GM23338 (cell line): ENCODE measurements around the gene ANGPTL2. TPM values are rescaled to one million over a fixed set of nuclear protein-coding genes. Genes with fewer than 3 reads are reported as not detected.

Source experiments
- ATAC-seq: fragments of 200-7000 bp; cut with Tn5 transposase; 3 replicates; pipeline ENCODE4 v1.9.1; 2020
- DNase-seq: peaks from one replicate; pipeline ENCODE4 v3.0.0-alpha.2; 2015; ENCODE audit warnings: low spot score
- H2AFZ ChIP-seq: fragments of 200-600 bp; sonication (generic); 2 replicates; pipeline ENCODE4 v1.8.0; 2016; ENCODE audit warnings: antibody characterized with exemption, mild to moderate bottlenecking, moderate library complexity
- H3F3A ChIP-seq: fragments of 200-600 bp; sonication (generic); replicated peaks from 2 replicates; pipeline ENCODE4 v1.8.0; 2017; ENCODE audit warnings: antibody characterized with exemption, mixed run types, low read depth
- H3K27ac ChIP-seq: fragments of 200-600 bp; sonication (generic); 2 replicates; pipeline ENCODE4 v1.6.1; 2016; ENCODE audit warnings: low read depth
- H3K27me3 ChIP-seq: fragments of 200-600 bp; sonication (generic); 2 replicates; pipeline ENCODE4 v1.8.0; 2016; ENCODE audit warnings: mild to moderate bottlenecking, mixed run types, moderate library complexity; ENCODE audit not compliant: insufficient read depth
- H3K36me3 ChIP-seq: fragments of 200-600 bp; sonication (generic); 2 replicates; pipeline ENCODE4 v1.8.0; 2016; ENCODE audit warnings: mild to moderate bottlenecking; ENCODE audit not compliant: insufficient read depth
- H3K4me1 ChIP-seq: fragments of 200-600 bp; sonication (generic); 2 replicates; pipeline ENCODE4 v1.8.0; 2016; ENCODE audit warnings: mild to moderate bottlenecking, moderate library complexity; ENCODE audit not compliant: insufficient read depth
- H3K4me2 ChIP-seq: fragments of 200-600 bp; sonication (generic); 2 replicates; pipeline ENCODE4 v1.7.1; 2017; ENCODE audit warnings: mixed run types
- H3K4me3 ChIP-seq: fragments of 200-600 bp; sonication (generic); 2 replicates; pipeline ENCODE4 v1.6.1; 2016; ENCODE audit warnings: mixed run types
- H3K79me2 ChIP-seq: fragments of 200-600 bp; sonication (generic); replicated peaks from 2 replicates; pipeline ENCODE4 v1.8.0; 2017; ENCODE audit warnings: mild to moderate bottlenecking; ENCODE audit not compliant: insufficient read depth
- H3K9me2 ChIP-seq: fragments of 200-600 bp; sonication (generic); 2 replicates; pipeline ENCODE4 v1.8.0; 2017; ENCODE audit not compliant: insufficient read depth
- H4K20me1 ChIP-seq: fragments of 200-600 bp; sonication (generic); replicated peaks from 2 replicates; pipeline ENCODE4 v1.8.0; 2017; ENCODE audit warnings: mild to moderate bottlenecking; ENCODE audit not compliant: insufficient read depth
- H3K27ac Mint-ChIP-seq: 2 replicates; pipeline ENCODE4 v1.8.0; 2020; ENCODE audit warnings: inconsistent platforms, mild to moderate bottlenecking, moderate library complexity, mixed read lengths
- H3K27me3 Mint-ChIP-seq: 3 replicates; pipeline ENCODE4 v1.8.0; 2022; ENCODE audit warnings: low read depth, mild to moderate bottlenecking, moderate library complexity, mixed read lengths, inconsistent platforms; ENCODE audit not compliant: insufficient read depth, poor library complexity
- H3K36me3 Mint-ChIP-seq: 3 replicates; pipeline ENCODE4 v1.8.0; 2021; ENCODE audit warnings: low read depth, mild to moderate bottlenecking, inconsistent platforms, moderate library complexity, mixed read lengths
- H3K4me1 Mint-ChIP-seq: 3 replicates; pipeline ENCODE4 v1.8.0; 2020; ENCODE audit warnings: mild to moderate bottlenecking, inconsistent platforms, mixed read lengths
- H3K4me3 Mint-ChIP-seq: 3 replicates; pipeline ENCODE4 v1.8.0; 2021; ENCODE audit warnings: moderate library complexity, mild to moderate bottlenecking, inconsistent platforms, mixed read lengths
- H3K9me3 Mint-ChIP-seq: 3 replicates; pipeline ENCODE4 v1.8.0; 2020; ENCODE audit warnings: moderate library complexity, mild to moderate bottlenecking, inconsistent platforms, mixed read lengths
- CREB1 ChIP-seq: fragments of 250-450 bp; sonication (Bioruptor Pico); IDR thresholded peaks from 2 replicates; pipeline ENCODE4 v1.5.0; 2020; ENCODE audit warnings: low read depth, mild to moderate bottlenecking, moderate library complexity
- EZH2 ChIP-seq: fragments of 200-600 bp; sonication (generic); IDR thresholded peaks from one replicate; pipeline ENCODE4 v1.8.0; 2017; ENCODE audit warnings: antibody characterized with exemption, mild to moderate bottlenecking, low read depth; ENCODE audit not compliant: unreplicated experiment
- EZH2phosphoT487 ChIP-seq: fragments of 200-600 bp; sonication (generic); IDR thresholded peaks from one replicate; pipeline ENCODE4 v1.8.1; 2018; ENCODE audit warnings: antibody characterized with exemption; ENCODE audit not compliant: unreplicated experiment
- JUNB ChIP-seq: IDR thresholded peaks from one replicate; pipeline ENCODE4 v1.6.1; 2016; ENCODE audit warnings: antibody characterized with exemption; ENCODE audit not compliant: unreplicated experiment
- NANOG ChIP-seq: IDR thresholded peaks from 2 replicates; pipeline ENCODE4 v1.6.1; 2016; ENCODE audit warnings: antibody characterized with exemption, borderline replicate concordance
- POLR2AphosphoS5 ChIP-seq: IDR thresholded peaks from 2 replicates; pipeline ENCODE4 v1.6.1; 2016; ENCODE audit warnings: antibody characterized with exemption, low read depth
- STAT1 ChIP-seq: IDR thresholded peaks from one replicate; pipeline ENCODE4 v1.6.1; 2016; ENCODE audit warnings: antibody characterized with exemption; ENCODE audit not compliant: unreplicated experiment
- ZNF114 ChIP-seq: fragments of 250-450 bp; sonication (Bioruptor Pico); IDR thresholded peaks from 2 replicates; pipeline ENCODE4 v1.5.0; 2020; ENCODE audit warnings: mild to moderate bottlenecking, moderate library complexity
- ZNF331 ChIP-seq: fragments of 250-450 bp; sonication (Bioruptor Pico); IDR thresholded peaks from 2 replicates; pipeline ENCODE4 v1.5.0; 2020; ENCODE audit warnings: low read depth, mild to moderate bottlenecking, moderate library complexity
- polyA plus RNA-seq: library from polyadenylated mRNA; unstranded; fragments of >200 nt; fragmentation: Nextera tagmentation; extraction: Ambion mirVana; gene quantifications from 2 replicates; pipeline ENCODE4 v1.2.1, GENCODE V29; 2016
- total RNA-seq: library from RNA; depleted of rRNA; stranded (reverse); fragments of >200 nt; shearing (Covaris generic); gene quantifications from 2 replicates; pipeline ENCODE4 v1.2.3, GENCODE V29; 2014
- TF ChIP-seq, protein P1 (sequence below): fragments of 250-450 bp; sonication (Bioruptor Pico); IDR thresholded peaks from 2 replicates; pipeline ENCODE4 v1.5.0; 2020; ENCODE audit warnings: mild to moderate bottlenecking, moderate library complexity
- TF ChIP-seq, protein P2 (sequence below), 2 experiments: fragments of 200-600 bp in 1 of 2; sonication (generic) in 1 of 2; conservative IDR thresholded peaks; 2 replicates each; pipeline versions ENCODE4 v1.5.1 to v1.6.1; 2016 to 2017; ENCODE audit warnings: antibody characterized with exemption in 2 of 2, low read depth in 2 of 2, mild to moderate bottlenecking in 2 of 2, moderate library complexity in 1 of 2
- TF ChIP-seq, protein P3 (sequence below): IDR thresholded peaks from 2 replicates; pipeline ENCODE4 v1.6.1; 2016; ENCODE audit warnings: antibody characterized with exemption

The ANGPTL2 gene
- total and polyA plus RNA-seq, 2 experiments from 2014 or later: 2.9 to 5.2 TPM

DNA sequence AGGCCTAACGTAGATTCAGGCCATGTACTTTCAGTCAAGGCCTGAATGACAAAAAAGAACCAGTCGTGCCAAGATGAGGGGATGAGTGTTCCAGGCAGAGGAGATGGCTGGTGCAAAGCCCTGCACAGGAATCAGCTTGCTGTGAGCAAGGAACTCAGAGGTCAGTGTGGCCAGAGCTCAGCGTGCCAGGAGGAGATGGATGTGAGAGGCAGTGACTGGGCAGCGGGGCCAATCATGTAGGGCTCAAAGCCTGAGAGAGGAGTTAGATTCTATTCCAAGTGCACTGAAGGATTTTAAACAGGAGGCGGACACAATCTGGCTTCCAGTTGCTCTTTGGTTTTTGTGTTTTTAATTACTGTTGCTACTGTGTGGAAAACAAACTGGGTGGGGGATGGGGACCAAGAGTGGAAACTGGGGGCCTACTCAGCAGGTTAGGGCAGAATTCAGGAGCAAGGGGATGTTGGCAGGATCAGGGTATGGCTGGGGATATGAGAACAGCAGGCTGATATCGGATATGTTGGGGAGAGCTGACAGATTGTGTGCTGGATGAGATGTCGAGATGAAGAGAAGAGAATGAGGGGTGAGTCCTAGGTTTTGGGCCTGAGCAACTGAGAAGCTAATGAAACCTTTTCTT is 64.3 kb downstream of the ANGPTL2 start (continued):
- TF ChIP-seq, protein P1, sequence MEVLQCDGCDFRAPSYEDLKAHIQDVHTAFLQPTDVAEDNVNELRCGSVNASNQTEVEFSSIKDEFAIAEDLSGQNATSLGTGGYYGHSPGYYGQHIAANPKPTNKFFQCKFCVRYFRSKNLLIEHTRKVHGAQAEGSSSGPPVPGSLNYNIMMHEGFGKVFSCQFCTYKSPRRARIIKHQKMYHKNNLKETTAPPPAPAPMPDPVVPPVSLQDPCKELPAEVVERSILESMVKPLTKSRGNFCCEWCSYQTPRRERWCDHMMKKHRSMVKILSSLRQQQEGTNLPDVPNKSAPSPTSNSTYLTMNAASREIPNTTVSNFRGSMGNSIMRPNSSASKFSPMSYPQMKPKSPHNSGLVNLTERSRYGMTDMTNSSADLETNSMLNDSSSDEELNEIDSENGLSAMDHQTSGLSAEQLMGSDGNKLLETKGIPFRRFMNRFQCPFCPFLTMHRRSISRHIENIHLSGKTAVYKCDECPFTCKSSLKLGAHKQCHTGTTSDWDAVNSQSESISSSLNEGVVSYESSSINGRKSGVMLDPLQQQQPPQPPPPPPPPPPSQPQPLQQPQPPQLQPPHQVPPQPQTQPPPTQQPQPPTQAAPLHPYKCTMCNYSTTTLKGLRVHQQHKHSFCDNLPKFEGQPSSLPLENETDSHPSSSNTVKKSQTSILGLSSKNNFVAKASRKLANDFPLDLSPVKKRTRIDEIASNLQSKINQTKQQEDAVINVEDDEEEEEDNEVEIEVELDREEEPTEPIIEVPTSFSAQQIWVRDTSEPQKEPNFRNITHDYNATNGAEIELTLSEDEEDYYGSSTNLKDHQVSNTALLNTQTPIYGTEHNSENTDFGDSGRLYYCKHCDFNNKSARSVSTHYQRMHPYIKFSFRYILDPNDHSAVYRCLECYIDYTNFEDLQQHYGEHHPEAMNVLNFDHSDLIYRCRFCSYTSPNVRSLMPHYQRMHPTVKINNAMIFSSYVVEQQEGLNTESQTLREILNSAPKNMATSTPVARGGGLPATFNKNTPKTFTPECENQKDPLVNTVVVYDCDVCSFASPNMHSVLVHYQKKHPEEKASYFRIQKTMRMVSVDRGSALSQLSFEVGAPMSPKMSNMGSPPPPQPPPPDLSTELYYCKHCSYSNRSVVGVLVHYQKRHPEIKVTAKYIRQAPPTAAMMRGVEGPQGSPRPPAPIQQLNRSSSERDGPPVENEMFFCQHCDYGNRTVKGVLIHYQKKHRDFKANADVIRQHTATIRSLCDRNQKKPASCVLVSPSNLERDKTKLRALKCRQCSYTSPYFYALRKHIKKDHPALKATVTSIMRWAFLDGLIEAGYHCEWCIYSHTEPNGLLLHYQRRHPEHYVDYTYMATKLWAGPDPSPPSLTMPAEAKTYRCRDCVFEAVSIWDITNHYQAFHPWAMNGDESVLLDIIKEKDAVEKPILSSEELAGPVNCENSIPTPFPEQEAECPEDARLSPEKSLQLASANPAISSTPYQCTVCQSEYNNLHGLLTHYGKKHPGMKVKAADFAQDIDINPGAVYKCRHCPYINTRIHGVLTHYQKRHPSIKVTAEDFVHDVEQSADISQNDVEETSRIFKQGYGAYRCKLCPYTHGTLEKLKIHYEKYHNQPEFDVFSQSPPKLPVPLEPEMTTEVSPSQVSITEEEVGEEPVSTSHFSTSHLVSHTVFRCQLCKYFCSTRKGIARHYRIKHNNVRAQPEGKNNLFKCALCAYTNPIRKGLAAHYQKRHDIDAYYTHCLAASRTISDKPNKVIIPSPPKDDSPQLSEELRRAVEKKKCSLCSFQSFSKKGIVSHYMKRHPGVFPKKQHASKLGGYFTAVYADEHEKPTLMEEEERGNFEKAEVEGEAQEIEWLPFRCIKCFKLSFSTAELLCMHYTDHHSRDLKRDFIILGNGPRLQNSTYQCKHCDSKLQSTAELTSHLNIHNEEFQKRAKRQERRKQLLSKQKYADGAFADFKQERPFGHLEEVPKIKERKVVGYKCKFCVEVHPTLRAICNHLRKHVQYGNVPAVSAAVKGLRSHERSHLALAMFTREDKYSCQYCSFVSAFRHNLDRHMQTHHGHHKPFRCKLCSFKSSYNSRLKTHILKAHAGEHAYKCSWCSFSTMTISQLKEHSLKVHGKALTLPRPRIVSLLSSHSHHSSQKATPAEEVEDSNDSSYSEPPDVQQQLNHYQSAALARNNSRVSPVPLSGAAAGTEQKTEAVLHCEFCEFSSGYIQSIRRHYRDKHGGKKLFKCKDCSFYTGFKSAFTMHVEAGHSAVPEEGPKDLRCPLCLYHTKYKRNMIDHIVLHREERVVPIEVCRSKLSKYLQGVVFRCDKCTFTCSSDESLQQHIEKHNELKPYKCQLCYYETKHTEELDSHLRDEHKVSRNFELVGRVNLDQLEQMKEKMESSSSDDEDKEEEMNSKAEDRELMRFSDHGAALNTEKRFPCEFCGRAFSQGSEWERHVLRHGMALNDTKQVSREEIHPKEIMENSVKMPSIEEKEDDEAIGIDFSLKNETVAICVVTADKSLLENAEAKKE (CRISPR knock-in tag): no peak

DNA sequence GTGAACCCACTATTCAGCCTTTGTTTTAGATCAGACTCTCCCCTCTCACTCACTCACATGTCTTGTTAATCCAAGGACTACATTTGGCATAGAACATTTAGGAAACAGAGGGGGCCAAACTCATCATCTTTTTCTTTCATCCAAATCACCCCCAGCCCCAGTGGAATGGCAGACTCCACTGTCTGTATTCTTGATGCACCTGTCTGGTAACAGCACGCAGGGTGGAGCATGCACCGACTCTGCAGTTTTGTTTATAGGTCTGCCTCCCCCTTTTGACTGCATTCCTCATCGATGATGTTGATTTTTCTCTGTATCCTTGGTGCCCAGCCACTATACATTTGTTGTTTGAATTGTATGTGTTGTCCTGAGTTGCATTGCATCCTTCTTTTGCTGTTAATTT is 66.0 kb downstream of the ANGPTL2 start:
- Histone ChIP-seq H3K4me2 (no peak overlapping the region), H3K4me1 (no peaks in the 10 kb centered on the region), H4K20me1 (0 out of 2 replicates have a peak, but pooled peaks cover 4% of the 10 kb centered on the region), H3K27ac (no peak overlapping the region), H3K9me2 (no peaks in the 10 kb centered on the region), H3K36me3 (no peaks in the 10 kb centered on the region), H3K79me2 (no peaks in the 10 kb centered on the region), H3K27me3 (no peaks in the 10 kb centered on the region), H2AFZ (no peak overlapping the region), H3K4me3 (no peak overlapping the region), H3F3A (no peaks in the 10 kb centered on the region)
- ATAC-seq (no peak), DNase-seq (no peak)
- H3K36me3 Mint-ChIP-seq: no peaks in the 10 kb centered on the region; the same call in 2 of the 3 replicates
- no peaks in the 10 kb centered on the region for H3K9me3 Mint-ChIP-seq
- no peak overlapping the region for H3K4me3 Mint-ChIP-seq
- peaks cover 9% of the 10 kb centered on the region for H3K4me1 Mint-ChIP-seq
- H3K27me3 Mint-ChIP-seq: peaks cover 2% of the 10 kb centered on the region
- no peak overlapping the region for H3K27ac Mint-ChIP-seq
- TF ChIP-seq ZNF331 (CRISPR knock-in tag): no peak
- no peak for TF ChIP-seq EZH2
- TF ChIP-seq POLR2AphosphoS5: no peak
- TF ChIP-seq, protein P2, sequence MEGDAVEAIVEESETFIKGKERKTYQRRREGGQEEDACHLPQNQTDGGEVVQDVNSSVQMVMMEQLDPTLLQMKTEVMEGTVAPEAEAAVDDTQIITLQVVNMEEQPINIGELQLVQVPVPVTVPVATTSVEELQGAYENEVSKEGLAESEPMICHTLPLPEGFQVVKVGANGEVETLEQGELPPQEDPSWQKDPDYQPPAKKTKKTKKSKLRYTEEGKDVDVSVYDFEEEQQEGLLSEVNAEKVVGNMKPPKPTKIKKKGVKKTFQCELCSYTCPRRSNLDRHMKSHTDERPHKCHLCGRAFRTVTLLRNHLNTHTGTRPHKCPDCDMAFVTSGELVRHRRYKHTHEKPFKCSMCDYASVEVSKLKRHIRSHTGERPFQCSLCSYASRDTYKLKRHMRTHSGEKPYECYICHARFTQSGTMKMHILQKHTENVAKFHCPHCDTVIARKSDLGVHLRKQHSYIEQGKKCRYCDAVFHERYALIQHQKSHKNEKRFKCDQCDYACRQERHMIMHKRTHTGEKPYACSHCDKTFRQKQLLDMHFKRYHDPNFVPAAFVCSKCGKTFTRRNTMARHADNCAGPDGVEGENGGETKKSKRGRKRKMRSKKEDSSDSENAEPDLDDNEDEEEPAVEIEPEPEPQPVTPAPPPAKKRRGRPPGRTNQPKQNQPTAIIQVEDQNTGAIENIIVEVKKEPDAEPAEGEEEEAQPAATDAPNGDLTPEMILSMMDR (conservative IDR thresholded peaks at IDR 0.05; ENCODE audit: low read depth in 2 of 2): no peak
- no peak for TF ChIP-seq CREB1 (CRISPR knock-in tag)
- TF ChIP-seq EZH2phosphoT487: no peak
- no peak for TF ChIP-seq STAT1
- TF ChIP-seq, protein P3, sequence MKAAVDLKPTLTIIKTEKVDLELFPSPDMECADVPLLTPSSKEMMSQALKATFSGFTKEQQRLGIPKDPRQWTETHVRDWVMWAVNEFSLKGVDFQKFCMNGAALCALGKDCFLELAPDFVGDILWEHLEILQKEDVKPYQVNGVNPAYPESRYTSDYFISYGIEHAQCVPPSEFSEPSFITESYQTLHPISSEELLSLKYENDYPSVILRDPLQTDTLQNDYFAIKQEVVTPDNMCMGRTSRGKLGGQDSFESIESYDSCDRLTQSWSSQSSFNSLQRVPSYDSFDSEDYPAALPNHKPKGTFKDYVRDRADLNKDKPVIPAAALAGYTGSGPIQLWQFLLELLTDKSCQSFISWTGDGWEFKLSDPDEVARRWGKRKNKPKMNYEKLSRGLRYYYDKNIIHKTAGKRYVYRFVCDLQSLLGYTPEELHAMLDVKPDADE: no peak
- TF ChIP-seq JUNB: no peak
- no peak for TF ChIP-seq ZNF114 (CRISPR knock-in tag)
- no peak for TF ChIP-seq NANOG
